HepG2 (cell line): Measurements from ENCODE around the gene LZTR1. TPM values are rescaled to one million over a fixed set of nuclear protein-coding genes. Genes with fewer than 3 reads are reported as not detected.
A peak's percentile ranks its signal among the peaks of the same experiment; 100 is the strongest.

Experiments
- NFE2 ChIP-seq: sonication (generic); formaldehyde crosslinking; IDR thresholded peaks from 2 replicates; pipeline ENCODE4 v1.4.0; 2020; ENCODE audit warnings: missing genetic modification reagents
- NR2C2 ChIP-seq: sonication (generic); formaldehyde crosslinking; IDR thresholded peaks from 2 replicates; pipeline ENCODE4 v1.4.0; 2020; ENCODE audit warnings: missing genetic modification reagents, mild to moderate bottlenecking, moderate library complexity, borderline replicate concordance
- PCBP2 ChIP-seq: fragments of 200-400 bp; formaldehyde crosslinking; optimal IDR thresholded peaks from 2 replicates; pipeline ENCODE3; 2018; ENCODE audit warnings: low read length, low read depth; ENCODE audit not compliant: poor library complexity, severe bottlenecking
- RFX1 ChIP-seq: fragments of 450-650 bp; IDR thresholded peaks from 2 replicates; pipeline ENCODE4 v1.6.1; 2017
- RORA ChIP-seq: sonication (generic); formaldehyde crosslinking; IDR thresholded peaks from 2 replicates; pipeline ENCODE4 v1.5.0; 2020; ENCODE audit warnings: mild to moderate bottlenecking, missing genetic modification reagents, moderate library complexity
- RXRA ChIP-seq: sonication (generic); formaldehyde crosslinking; IDR thresholded peaks from 2 replicates; pipeline ENCODE4 v1.5.1; 2020; ENCODE audit warnings: missing genetic modification reagents
- YEATS2 ChIP-seq: sonication (generic); formaldehyde crosslinking; IDR thresholded peaks from 2 replicates; pipeline ENCODE4 v1.4.0; 2020; ENCODE audit warnings: missing genetic modification reagents, borderline replicate concordance
- ZFYVE20 ChIP-seq: sonication (generic); formaldehyde crosslinking; IDR thresholded peaks from 2 replicates; pipeline ENCODE4 v1.8.0; 2023; ENCODE audit warnings: low read depth, mild to moderate bottlenecking, moderate library complexity, missing genetic modification reagents, borderline replicate concordance
- ZNF20 ChIP-seq: sonication (generic); formaldehyde crosslinking; IDR thresholded peaks from 2 replicates; pipeline ENCODE4 v1.4.0; 2020; ENCODE audit warnings: mild to moderate bottlenecking, moderate library complexity, missing genetic modification reagents
- ZNF224 ChIP-seq: sonication (generic); formaldehyde crosslinking; IDR thresholded peaks from 2 replicates; pipeline ENCODE4 v1.5.0; 2020; ENCODE audit warnings: mild to moderate bottlenecking, missing genetic modification reagents
- ZNF547 ChIP-seq: sonication (generic); formaldehyde crosslinking; IDR thresholded peaks from 2 replicates; pipeline ENCODE4 v1.5.1; 2020; ENCODE audit warnings: mild to moderate bottlenecking, missing genetic modification reagents
- ZNF550 ChIP-seq: sonication (generic); formaldehyde crosslinking; IDR thresholded peaks from 2 replicates; pipeline ENCODE4 v1.4.0; 2020; ENCODE audit warnings: mild to moderate bottlenecking, missing genetic modification reagents, borderline replicate concordance
- polyA plus RNA-seq, 8 experiments: library from polyadenylated mRNA; depleted of rRNA in 3 of 8; stranded (reverse) in 7 of 8; unstranded in 1 of 8; fragments of >200 nt; fragmentation: Illumina TruSeq in 4 of 8; extraction: Trizol in 4 of 8; gene quantifications; 2 replicates each; pipeline versions ENCODE4 v1.2.1 to v1.2.3, GENCODE V29; 2011 to 2016; ENCODE audit warnings: low read depth in 4 of 8, missing spikeins in 1 of 8, mixed read lengths in 1 of 8; ENCODE audit not compliant: insufficient read depth in 1 of 8
- total RNA-seq, 5 experiments: library from RNA; depleted of rRNA; stranded (reverse); fragments of >200 nt; fragmentation: Illumina TruSeq; extraction: Trizol; gene quantifications; 2 replicates each; pipeline ENCODE4 v1.2.3, GENCODE V29; 2016; ENCODE audit warnings: low read depth in 1 of 5
- TF ChIP-seq, protein P1 (sequence below): sonication (generic); formaldehyde crosslinking; IDR thresholded peaks from 2 replicates; pipeline ENCODE4; 2020; ENCODE audit warnings: missing genetic modification reagents, mild to moderate bottlenecking, borderline replicate concordance
- TF ChIP-seq, protein P2 (sequence below): IDR thresholded peaks from 2 replicates; pipeline ENCODE4 v1.6.1; 2012; ENCODE audit warnings: low read length, improper control_type of control experiment
- TF ChIP-seq, protein P3 (sequence below): IDR thresholded peaks from 2 replicates; pipeline ENCODE4 v1.6.1; 2016; ENCODE audit warnings: missing compliant biosample characterization, missing genetic modification reagents, borderline replicate concordance
- TF ChIP-seq, protein P4 (sequence below): sonication (generic); formaldehyde crosslinking; IDR thresholded peaks from 2 replicates; pipeline ENCODE4 v1.5.0; 2020; ENCODE audit warnings: missing genetic modification reagents, mild to moderate bottlenecking, borderline replicate concordance
- TF ChIP-seq, protein P5 (sequence below): sonication (generic); formaldehyde crosslinking; IDR thresholded peaks from 2 replicates; pipeline ENCODE4 v1.4.0; 2020; ENCODE audit warnings: missing genetic modification reagents, borderline replicate concordance

The LZTR1 gene
- total and polyA plus RNA-seq, 2 of the 13 experiments (the other 11 are each of a cell fraction or from before 2014, with no cell fraction given): 21.8 to 22.4 TPM

DNA sequence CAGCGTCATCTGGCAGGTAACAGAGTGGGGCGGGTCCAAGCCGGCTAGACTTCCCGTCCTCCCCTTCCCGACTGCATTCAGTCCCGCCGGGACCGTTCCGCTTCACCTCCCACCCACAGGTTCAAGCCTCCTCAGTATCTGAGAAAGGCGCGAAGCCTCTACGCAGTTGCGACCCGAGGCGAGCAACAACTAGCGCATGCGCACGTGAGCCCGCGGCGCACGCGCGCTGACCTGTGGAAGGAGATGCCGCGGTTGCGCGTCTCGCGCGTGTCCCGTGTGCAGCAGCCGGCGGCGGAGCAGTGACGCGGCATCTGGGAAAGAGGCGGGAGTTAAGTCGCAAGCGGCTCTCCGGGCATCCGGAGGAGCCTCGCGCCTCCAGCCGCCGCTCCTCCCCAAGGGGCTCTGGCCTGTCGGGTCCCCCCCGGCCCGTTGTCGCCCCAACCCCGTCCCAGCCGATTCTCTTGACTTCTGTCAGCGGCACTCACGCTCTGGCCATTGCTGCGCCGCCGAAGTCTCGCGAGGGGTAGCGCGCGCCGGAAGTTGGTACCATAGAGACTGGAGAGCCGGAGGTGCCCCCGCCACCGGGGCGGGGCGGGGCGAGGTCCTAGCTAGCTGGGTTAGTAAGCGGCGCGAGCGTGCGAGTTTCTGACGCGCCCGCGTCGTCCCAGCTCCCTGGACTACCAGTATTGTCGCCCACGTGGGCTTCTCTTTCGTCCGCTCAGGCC is 19.7 kb downstream of the LZTR1 start, which contains the start of gene THAP7 (continued):
- TF ChIP-seq, protein P1, sequence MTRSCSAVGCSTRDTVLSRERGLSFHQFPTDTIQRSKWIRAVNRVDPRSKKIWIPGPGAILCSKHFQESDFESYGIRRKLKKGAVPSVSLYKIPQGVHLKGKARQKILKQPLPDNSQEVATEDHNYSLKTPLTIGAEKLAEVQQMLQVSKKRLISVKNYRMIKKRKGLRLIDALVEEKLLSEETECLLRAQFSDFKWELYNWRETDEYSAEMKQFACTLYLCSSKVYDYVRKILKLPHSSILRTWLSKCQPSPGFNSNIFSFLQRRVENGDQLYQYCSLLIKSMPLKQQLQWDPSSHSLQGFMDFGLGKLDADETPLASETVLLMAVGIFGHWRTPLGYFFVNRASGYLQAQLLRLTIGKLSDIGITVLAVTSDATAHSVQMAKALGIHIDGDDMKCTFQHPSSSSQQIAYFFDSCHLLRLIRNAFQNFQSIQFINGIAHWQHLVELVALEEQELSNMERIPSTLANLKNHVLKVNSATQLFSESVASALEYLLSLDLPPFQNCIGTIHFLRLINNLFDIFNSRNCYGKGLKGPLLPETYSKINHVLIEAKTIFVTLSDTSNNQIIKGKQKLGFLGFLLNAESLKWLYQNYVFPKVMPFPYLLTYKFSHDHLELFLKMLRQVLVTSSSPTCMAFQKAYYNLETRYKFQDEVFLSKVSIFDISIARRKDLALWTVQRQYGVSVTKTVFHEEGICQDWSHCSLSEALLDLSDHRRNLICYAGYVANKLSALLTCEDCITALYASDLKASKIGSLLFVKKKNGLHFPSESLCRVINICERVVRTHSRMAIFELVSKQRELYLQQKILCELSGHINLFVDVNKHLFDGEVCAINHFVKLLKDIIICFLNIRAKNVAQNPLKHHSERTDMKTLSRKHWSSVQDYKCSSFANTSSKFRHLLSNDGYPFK (CRISPR knock-in tag): peak; percentile 76
- TF ChIP-seq, protein P2, sequence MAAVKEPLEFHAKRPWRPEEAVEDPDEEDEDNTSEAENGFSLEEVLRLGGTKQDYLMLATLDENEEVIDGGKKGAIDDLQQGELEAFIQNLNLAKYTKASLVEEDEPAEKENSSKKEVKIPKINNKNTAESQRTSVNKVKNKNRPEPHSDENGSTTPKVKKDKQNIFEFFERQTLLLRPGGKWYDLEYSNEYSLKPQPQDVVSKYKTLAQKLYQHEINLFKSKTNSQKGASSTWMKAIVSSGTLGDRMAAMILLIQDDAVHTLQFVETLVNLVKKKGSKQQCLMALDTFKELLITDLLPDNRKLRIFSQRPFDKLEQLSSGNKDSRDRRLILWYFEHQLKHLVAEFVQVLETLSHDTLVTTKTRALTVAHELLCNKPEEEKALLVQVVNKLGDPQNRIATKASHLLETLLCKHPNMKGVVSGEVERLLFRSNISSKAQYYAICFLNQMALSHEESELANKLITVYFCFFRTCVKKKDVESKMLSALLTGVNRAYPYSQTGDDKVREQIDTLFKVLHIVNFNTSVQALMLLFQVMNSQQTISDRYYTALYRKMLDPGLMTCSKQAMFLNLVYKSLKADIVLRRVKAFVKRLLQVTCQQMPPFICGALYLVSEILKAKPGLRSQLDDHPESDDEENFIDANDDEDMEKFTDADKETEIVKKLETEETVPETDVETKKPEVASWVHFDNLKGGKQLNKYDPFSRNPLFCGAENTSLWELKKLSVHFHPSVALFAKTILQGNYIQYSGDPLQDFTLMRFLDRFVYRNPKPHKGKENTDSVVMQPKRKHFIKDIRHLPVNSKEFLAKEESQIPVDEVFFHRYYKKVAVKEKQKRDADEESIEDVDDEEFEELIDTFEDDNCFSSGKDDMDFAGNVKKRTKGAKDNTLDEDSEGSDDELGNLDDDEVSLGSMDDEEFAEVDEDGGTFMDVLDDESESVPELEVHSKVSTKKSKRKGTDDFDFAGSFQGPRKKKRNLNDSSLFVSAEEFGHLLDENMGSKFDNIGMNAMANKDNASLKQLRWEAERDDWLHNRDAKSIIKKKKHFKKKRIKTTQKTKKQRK: no peak
- TF ChIP-seq ZNF550 (CRISPR knock-in tag) (peak; percentile 70; the same call in 1 of the 2 replicates), ZNF547 (CRISPR knock-in tag) (peak; percentile 70), PCBP2 (no peak), ZNF224 (CRISPR knock-in tag) (peak; percentile 96), ZNF20 (peak; percentile 84), ZFYVE20 (CRISPR knock-in tag) (peak; percentile 78; the same call in 1 of the 2 replicates), RORA (CRISPR knock-in tag) (no peak; the same call in 1 of the 2 replicates), RXRA (CRISPR knock-in tag) (peak; percentile 37), NFE2 (CRISPR knock-in tag) (no peak), NR2C2 (peak; percentile 72), RFX1 (peak; percentile 18; the same call in 1 of the 2 replicates), YEATS2 (CRISPR knock-in tag) (peak; percentile 92)
- TF ChIP-seq, protein P3, sequence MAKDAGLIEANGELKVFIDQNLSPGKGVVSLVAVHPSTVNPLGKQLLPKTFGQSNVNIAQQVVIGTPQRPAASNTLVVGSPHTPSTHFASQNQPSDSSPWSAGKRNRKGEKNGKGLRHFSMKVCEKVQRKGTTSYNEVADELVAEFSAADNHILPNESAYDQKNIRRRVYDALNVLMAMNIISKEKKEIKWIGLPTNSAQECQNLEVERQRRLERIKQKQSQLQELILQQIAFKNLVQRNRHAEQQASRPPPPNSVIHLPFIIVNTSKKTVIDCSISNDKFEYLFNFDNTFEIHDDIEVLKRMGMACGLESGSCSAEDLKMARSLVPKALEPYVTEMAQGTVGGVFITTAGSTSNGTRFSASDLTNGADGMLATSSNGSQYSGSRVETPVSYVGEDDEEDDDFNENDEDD (CRISPR knock-in tag): peak; percentile 95
- TF ChIP-seq, protein P4, sequence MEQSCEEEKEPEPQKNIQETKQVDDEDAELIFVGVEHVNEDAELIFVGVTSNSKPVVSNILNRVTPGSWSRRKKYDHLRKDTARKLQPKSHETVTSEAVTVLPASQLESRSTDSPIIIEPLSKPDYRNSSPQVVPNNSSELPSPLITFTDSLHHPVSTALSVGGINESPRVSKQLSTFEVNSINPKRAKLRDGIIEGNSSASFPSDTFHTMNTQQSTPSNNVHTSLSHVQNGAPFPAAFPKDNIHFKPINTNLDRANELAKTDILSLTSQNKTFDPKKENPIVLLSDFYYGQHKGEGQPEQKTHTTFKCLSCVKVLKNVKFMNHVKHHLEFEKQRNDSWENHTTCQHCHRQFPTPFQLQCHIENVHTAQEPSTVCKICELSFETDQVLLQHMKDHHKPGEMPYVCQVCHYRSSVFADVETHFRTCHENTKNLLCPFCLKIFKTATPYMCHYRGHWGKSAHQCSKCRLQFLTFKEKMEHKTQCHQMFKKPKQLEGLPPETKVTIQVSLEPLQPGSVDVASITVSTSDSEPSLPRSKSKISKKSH (CRISPR knock-in tag): peak; percentile 82; the same call in 1 of the 2 replicates
- TF ChIP-seq, protein P5, sequence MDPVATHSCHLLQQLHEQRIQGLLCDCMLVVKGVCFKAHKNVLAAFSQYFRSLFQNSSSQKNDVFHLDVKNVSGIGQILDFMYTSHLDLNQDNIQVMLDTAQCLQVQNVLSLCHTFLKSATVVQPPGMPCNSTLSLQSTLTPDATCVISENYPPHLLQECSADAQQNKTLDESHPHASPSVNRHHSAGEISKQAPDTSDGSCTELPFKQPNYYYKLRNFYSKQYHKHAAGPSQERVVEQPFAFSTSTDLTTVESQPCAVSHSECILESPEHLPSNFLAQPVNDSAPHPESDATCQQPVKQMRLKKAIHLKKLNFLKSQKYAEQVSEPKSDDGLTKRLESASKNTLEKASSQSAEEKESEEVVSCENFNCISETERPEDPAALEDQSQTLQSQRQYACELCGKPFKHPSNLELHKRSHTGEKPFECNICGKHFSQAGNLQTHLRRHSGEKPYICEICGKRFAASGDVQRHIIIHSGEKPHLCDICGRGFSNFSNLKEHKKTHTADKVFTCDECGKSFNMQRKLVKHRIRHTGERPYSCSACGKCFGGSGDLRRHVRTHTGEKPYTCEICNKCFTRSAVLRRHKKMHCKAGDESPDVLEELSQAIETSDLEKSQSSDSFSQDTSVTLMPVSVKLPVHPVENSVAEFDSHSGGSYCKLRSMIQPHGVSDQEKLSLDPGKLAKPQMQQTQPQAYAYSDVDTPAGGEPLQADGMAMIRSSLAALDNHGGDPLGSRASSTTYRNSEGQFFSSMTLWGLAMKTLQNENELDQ (CRISPR knock-in tag): no peak; the same call in 1 of the 2 replicates
